Right atrium auricular region (tissue), 2 donors: Measurements from ENCODE around the gene TAB2. TPM values are rescaled to one million over a fixed set of nuclear protein-coding genes. Genes with fewer than 3 reads are reported as not detected.

Source experiments
- DNase-seq: peaks from one replicate; pipeline ENCODE4 v3.0.0-alpha.2; 2019; ENCODE audit warnings: low spot score
- H3K27ac ChIP-seq, 2 donors: fragments of 200-600 bp; sonication (generic); 1 replicate in 1 of 2; 2 replicates in 1 of 2; pipeline ENCODE4 v1.5.1; 2016 to 2019
- H3K27me3 ChIP-seq, 2 donors: fragments of 200-600 bp; sonication (generic); one replicate each; pipeline versions ENCODE4 v1.5.1 to v1.6.0; 2017 to 2019
- H3K36me3 ChIP-seq: fragments of 200-600 bp; sonication (generic); one replicate; pipeline ENCODE4 v1.5.1; 2016
- H3K4me1 ChIP-seq, 2 donors: fragments of 200-600 bp; sonication (generic); one replicate each; pipeline versions ENCODE4 v1.5.1 to v1.6.0; 2017 to 2019
- H3K4me3 ChIP-seq, 2 donors: fragments of 200-600 bp; sonication (generic); 1 replicate in 1 of 2; 2 replicates in 1 of 2; pipeline ENCODE4 v1.5.1; 2017 to 2019; ENCODE audit warnings: mild to moderate bottlenecking in 1 of 2, moderate library complexity in 1 of 2
- H3K9me3 ChIP-seq, 2 donors: fragments of 200-600 bp; sonication (generic); one replicate each; pipeline ENCODE4 v1.5.1; 2019
- CTCF ChIP-seq, 2 donors: fragments of 200-600 bp; sonication (generic); IDR thresholded peaks; one replicate each; pipeline ENCODE4 v1.5.1; 2019; ENCODE audit warnings: antibody characterized with exemption in 2 of 2
- total RNA-seq, 2 donors: library from RNA; depleted of rRNA; stranded (reverse); fragments of >200 nt; gene quantifications; one replicate each; pipeline ENCODE4 v1.1.0, GENCODE V29; 2016

The TAB2 gene
- total RNA-seq, 2 donors from 2014 or later, result 51.8 to 58.5 TPM

GRCh38 chr6:149271348-149272340 is 45.9 kb upstream of the TAB2 start:
- no peak overlapping the region for H3K27ac ChIP-seq
- H3K9me3 ChIP-seq, result peaks cover 0 to 5% of the 10 kb centered on the region in 2 donors
- no peak for DNase-seq
- H3K36me3 ChIP-seq, result no peaks in the 10 kb centered on the region
- H3K4me3 ChIP-seq, result no peak overlapping the region
- no peak for TF ChIP-seq CTCF (IDR thresholded peaks at IDR 0.05)
- no peaks in the 10 kb centered on the region for H3K4me1 ChIP-seq
- H3K27me3 ChIP-seq, result no peaks in the 10 kb centered on the region

- Histone ChIP-seq H3K9me3 (peaks cover 0 to 5% of the 10 kb centered on the region in 2 donors), H3K4me1 (no peaks in the 10 kb centered on the region), H3K36me3 (no peaks in the 10 kb centered on the region), H3K4me3 (no peak overlapping the region), H3K27me3 (no peaks in the 10 kb centered on the region), H3K27ac (no peak overlapping the region)
- DNase-seq, result no peak
- TF ChIP-seq CTCF (IDR thresholded peaks at IDR 0.05), result no peak
Observed at GRCh38 chr6:149273318-149273717, 44.2 kb upstream of the TAB2 start.

- no peaks in the 10 kb centered on the region for H3K4me1 ChIP-seq
- DNase-seq, result no peak
- TF ChIP-seq CTCF (IDR thresholded peaks at IDR 0.05), result no peak
- H3K36me3 ChIP-seq, result no peaks in the 10 kb centered on the region
- no peaks in the 10 kb centered on the region for H3K27me3 ChIP-seq
- H3K4me3 ChIP-seq, result no peak overlapping the region
- no peak overlapping the region for H3K27ac ChIP-seq
- H3K9me3 ChIP-seq, result peaks cover 0 to 5% of the 10 kb centered on the region in 2 donors
Observed at GRCh38 chr6:149275621-149276020, 41.9 kb upstream of the TAB2 start.

GRCh38 chr6:149277621-149278020 is 39.9 kb upstream of the TAB2 start:
- Histone ChIP-seq H3K27me3 (no peaks in the 10 kb centered on the region), H3K27ac (no peak overlapping the region), H3K4me3 (no peak overlapping the region), H3K9me3 (no peaks in the 10 kb centered on the region), H3K36me3 (no peaks in the 10 kb centered on the region), H3K4me1 (no peaks in the 10 kb centered on the region)
- TF ChIP-seq CTCF (IDR thresholded peaks at IDR 0.05), result no peak
- no peak for DNase-seq

- no peaks in the 10 kb centered on the region for H3K4me1 ChIP-seq
- no peak overlapping the region for H3K4me3 ChIP-seq
- no peaks in the 10 kb centered on the region for H3K36me3 ChIP-seq
- no peaks in the 10 kb centered on the region for H3K27me3 ChIP-seq
- H3K9me3 ChIP-seq, result no peaks in the 10 kb centered on the region
- H3K27ac ChIP-seq, result no peak overlapping the region
- no peak for TF ChIP-seq CTCF (IDR thresholded peaks at IDR 0.05)
- no peak for DNase-seq
Observed at GRCh38 chr6:149278997-149279396, 38.5 kb upstream of the TAB2 start.
